Keratinocyte (primary cell): ENCODE results near the gene ANKRD49. TPM values are rescaled to one million over a fixed set of nuclear protein-coding genes. Genes with fewer than 3 reads are reported as not detected.
A peak's percentile ranks its signal among the peaks of the same experiment; 100 is the strongest.

ENCODE experiments used
- DNase-seq: peaks from one replicate; pipeline ENCODE4 v3.0.0-alpha.2; 2011; ENCODE audit warnings: low read depth, missing footprints, low spot score
- FAIRE-seq: peaks from 2 replicates; lab custom pipeline; 2011; peaks lifted over from hg19 to GRCh38; lab: Jason Lieb, UNC
- H2AFZ ChIP-seq: 2 replicates; pipeline ENCODE4 v1.6.0; 2012; ENCODE audit warnings: low read length, control low read depth, inconsistent platforms; ENCODE audit not compliant: control insufficient read depth
- H3K27ac ChIP-seq: 2 replicates; pipeline ENCODE4 v1.5.1; 2011; ENCODE audit warnings: low read length; ENCODE audit not compliant: control insufficient read depth, insufficient read depth
- H3K27me3 ChIP-seq: 3 replicates; pipeline ENCODE4 v1.6.0; 2011; ENCODE audit warnings: low read length; ENCODE audit not compliant: control insufficient read depth, insufficient read depth; ENCODE audit errors: extremely low read depth
- H3K36me3 ChIP-seq, 2 experiments: 2 replicates in 1 of 2; 3 replicates in 1 of 2; pipeline ENCODE4 v1.5.1; 2011; ENCODE audit warnings: low read length in 2 of 2, mild to moderate bottlenecking in 1 of 2; ENCODE audit not compliant: control insufficient read depth in 2 of 2, insufficient read depth in 2 of 2; ENCODE audit errors: extremely low read depth in 1 of 2
- H3K4me1 ChIP-seq: 3 replicates; pipeline ENCODE4 v1.5.1; 2011; ENCODE audit warnings: low read length; ENCODE audit not compliant: control insufficient read depth, insufficient read depth; ENCODE audit errors: extremely low read depth
- H3K4me2 ChIP-seq: 3 replicates; pipeline ENCODE4 v1.6.0; 2011; ENCODE audit warnings: low read depth, low read length; ENCODE audit not compliant: control insufficient read depth, insufficient read depth; ENCODE audit errors: extremely low read depth
- H3K4me3 ChIP-seq, 3 experiments: fragments of 200-600 bp in 1 of 3; sonication (generic) in 1 of 3; 2 replicates in 2 of 3; 3 replicates in 1 of 3; pipeline ENCODE4 v1.5.1; 2011 to 2016; ENCODE audit warnings: low read length in 3 of 3, mild to moderate bottlenecking in 3 of 3, control low read depth in 2 of 3, inconsistent platforms in 1 of 3, low read depth in 1 of 3, mixed read lengths in 1 of 3, mixed run types in 1 of 3, moderate library complexity in 1 of 3; ENCODE audit not compliant: control insufficient read depth in 2 of 3, insufficient read depth in 2 of 3; ENCODE audit errors: extremely low read depth in 1 of 3
- H3K79me2 ChIP-seq: 2 replicates; pipeline ENCODE4 v1.6.0; 2012; ENCODE audit warnings: low read length; ENCODE audit not compliant: control insufficient read depth, insufficient read depth
- H3K9ac ChIP-seq: 3 replicates; pipeline ENCODE4 v1.6.0; 2011; ENCODE audit warnings: low read length; ENCODE audit not compliant: control insufficient read depth, insufficient read depth; ENCODE audit errors: extremely low read depth
- H3K9me1 ChIP-seq: 3 replicates; pipeline ENCODE4 v1.6.0; 2011; ENCODE audit warnings: low read length; ENCODE audit not compliant: control insufficient read depth, insufficient read depth; ENCODE audit errors: extremely low read depth
- H3K9me3 ChIP-seq: 2 replicates; pipeline ENCODE4 v1.5.1; 2012; ENCODE audit warnings: low read depth, low read length; ENCODE audit not compliant: control insufficient read depth
- H4K20me1 ChIP-seq: 3 replicates; pipeline ENCODE4 v1.6.0; 2011; ENCODE audit warnings: low read length; ENCODE audit not compliant: control insufficient read depth, insufficient read depth; ENCODE audit errors: extremely low read depth
- CTCF ChIP-seq, 3 experiments: IDR thresholded peaks in 1 of 3; conservative IDR thresholded peaks in 1 of 3; optimal IDR thresholded peaks in 1 of 3; 2 replicates in 2 of 3; 3 replicates in 1 of 3; pipeline versions ENCODE3 to v1.5.1; 2011; ENCODE audit warnings: low read length in 3 of 3, mild to moderate bottlenecking in 3 of 3, moderate library complexity in 2 of 3, control low read depth in 1 of 3, inconsistent platforms in 1 of 3; ENCODE audit not compliant: insufficient read depth in 2 of 3; ENCODE audit errors: extremely low read depth in 1 of 3
- EZH2 ChIP-seq: IDR thresholded peaks from one replicate; pipeline ENCODE4 v1.6.1; 2012; ENCODE audit warnings: inconsistent platforms, mild to moderate bottlenecking, low read length, moderate library complexity
- dilution Hi-C: fragments of 300-500 bp; cut with MboI; formaldehyde crosslinking; loops from one replicate; pipeline ENCODE4 v1.7.0; 2020; ENCODE audit warnings: low sequenced_read_pairs; ENCODE audit not compliant: extremely low pct_ligation_motif_present
- polyA plus RNA-seq, 5 experiments: library from polyadenylated mRNA; depleted of rRNA in 3 of 5; stranded (reverse) in 3 of 5; stranded (forward) in 1 of 5; unstranded in 1 of 5; fragments of >200 nt; gene quantifications; 1 replicate in 1 of 5; 2 replicates in 3 of 5; 3 replicates in 1 of 5; pipeline versions ENCODE4 v1.2.1 to v1.2.3, GENCODE V29; 2011 to 2012; ENCODE audit warnings: missing spikeins in 2 of 5, low read depth in 1 of 5, low replicate concordance in 1 of 5

ANKRD49 gene
- polyA plus RNA-seq, 1 donor (not counting 4 experiments of a cell fraction or from before 2014, with no cell fraction given): 17.1 TPM

- dilution Hi-C loops: no loop called here
- DNase-seq (peak; percentile 13), FAIRE-seq (peak; percentile 13)
- Histone ChIP-seq H2AFZ (no peak overlapping the region), H3K4me3 (no peak overlapping the region), H3K4me2 (no peak overlapping the region), H3K4me1 (peaks cover 9% of the 10 kb centered on the region), H3K27me3 (no peaks in the 10 kb centered on the region), H3K9me1 (no peaks in the 10 kb centered on the region), H3K9me3 (no peaks in the 10 kb centered on the region), H3K79me2 (no peaks in the 10 kb centered on the region), H3K36me3 (peaks cover 0 to 2% of the 10 kb centered on the region in 2 experiments), H3K27ac (no peak overlapping the region), H4K20me1 (no peaks in the 10 kb centered on the region), H3K9ac (no peak overlapping the region)
- TF ChIP-seq EZH2: no peak
- TF ChIP-seq CTCF (optimal IDR thresholded peaks at IDR 0.05 in 1 of 3, IDR thresholded peaks at IDR 0.05 in 1 of 3, conservative IDR thresholded peaks at IDR 0.05 in 1 of 3; ENCODE audit: extremely low read depth in 1 of 3, insufficient read depth in 2 of 3, low read length in 3 of 3): no peak
Observed at GRCh38 chr11:94455861-94456260, 37.9 kb upstream of the ANKRD49 start.

- no peaks in the 10 kb centered on the region for H3K27me3 ChIP-seq
- H3K79me2 ChIP-seq: no peaks in the 10 kb centered on the region
- H4K20me1 ChIP-seq: no peaks in the 10 kb centered on the region
- H3K9me3 ChIP-seq: no peaks in the 10 kb centered on the region
- FAIRE-seq (no peak), DNase-seq (no peak)
- TF ChIP-seq EZH2: no peak
- TF ChIP-seq CTCF (optimal IDR thresholded peaks at IDR 0.05 in 1 of 3, IDR thresholded peaks at IDR 0.05 in 1 of 3, conservative IDR thresholded peaks at IDR 0.05 in 1 of 3; ENCODE audit: extremely low read depth in 1 of 3, insufficient read depth in 2 of 3, low read length in 3 of 3): no peak
- H3K9me1 ChIP-seq: no peaks in the 10 kb centered on the region
- no peak overlapping the region for H3K27ac ChIP-seq
- no peak overlapping the region for H3K4me3 ChIP-seq
- no peak overlapping the region for H2AFZ ChIP-seq
- H3K9ac ChIP-seq: no peak overlapping the region
- dilution Hi-C loops: no loop called here
- H3K36me3 ChIP-seq: peaks cover 0 to 5% of the 10 kb centered on the region in 2 experiments
- no peak overlapping the region for H3K4me2 ChIP-seq
- H3K4me1 ChIP-seq: peaks cover 9% of the 10 kb centered on the region
Observed at GRCh38 chr11:94457118-94458029, 36.4 kb upstream of the ANKRD49 start.
